GM18508 (cell line): ENCODE measurements around the gene CCDC88B.

Source experiments
- ATAC-seq: cut with Tn5 transposase; IDR thresholded peaks from one replicate; pipeline ENCODE4 v1.9.1; 2021; ENCODE audit warnings: moderate number of reproducible peaks; ENCODE audit not compliant: insufficient read depth, unreplicated experiment

CCDC88B gene

GRCh38 chr11:64357446-64357845, 17.4 kb downstream of the CCDC88B start:
- ATAC-seq = no peak

DNA sequence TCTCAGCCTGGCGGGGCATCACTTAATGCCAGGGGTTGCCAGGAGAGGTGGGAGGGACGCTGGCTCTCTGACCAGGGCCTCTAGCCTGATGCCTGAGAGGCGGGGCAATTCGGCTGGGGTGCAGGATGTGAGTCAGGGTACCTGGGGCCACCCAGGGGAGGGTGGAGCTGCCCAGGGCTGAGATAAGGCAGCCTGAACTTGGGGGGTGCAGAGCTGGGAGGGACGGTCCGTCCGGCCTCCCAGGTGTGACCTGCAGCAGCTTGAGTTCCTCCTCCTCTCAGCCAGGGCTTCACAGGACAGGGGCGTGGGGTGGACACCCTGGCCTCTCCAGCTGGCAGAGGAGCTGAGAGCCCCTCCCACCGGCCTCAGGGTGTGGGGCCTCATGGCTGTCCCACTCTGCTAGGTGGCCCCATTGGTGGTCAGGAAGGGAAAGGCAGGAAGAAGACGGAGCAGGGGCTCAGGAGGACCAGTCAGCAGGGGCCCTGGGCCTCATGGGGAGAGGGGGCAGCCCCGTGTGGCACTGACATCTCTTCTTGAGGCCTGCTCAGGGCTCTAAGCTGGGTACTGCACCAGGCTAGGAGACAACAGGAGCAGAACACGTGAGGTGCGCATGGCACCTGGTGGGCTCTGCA, 18.0 kb downstream of the CCDC88B start:
- no peak for ATAC-seq

- no peak for ATAC-seq
Observed at GRCh38 chr11:64358536-64358906, 18.5 kb downstream of the CCDC88B start.

- ATAC-seq = no peak
Observed at GRCh38 chr11:64358907-64359711, 19.1 kb downstream of the CCDC88B start, which contains the start of gene RPS6KA4. TSS of gene RPS6KA4 (plus strand) at chr11:64359162. CDS start at chr11:64359236, 74 bp downstream.

GRCh38 chr11:64359712-64360445, 19.9 kb downstream of the CCDC88B start:
- no peak for ATAC-seq

- no peak for ATAC-seq
Observed at GRCh38 chr11:64360448-64360921, 20.5 kb downstream of the CCDC88B start.

DNA sequence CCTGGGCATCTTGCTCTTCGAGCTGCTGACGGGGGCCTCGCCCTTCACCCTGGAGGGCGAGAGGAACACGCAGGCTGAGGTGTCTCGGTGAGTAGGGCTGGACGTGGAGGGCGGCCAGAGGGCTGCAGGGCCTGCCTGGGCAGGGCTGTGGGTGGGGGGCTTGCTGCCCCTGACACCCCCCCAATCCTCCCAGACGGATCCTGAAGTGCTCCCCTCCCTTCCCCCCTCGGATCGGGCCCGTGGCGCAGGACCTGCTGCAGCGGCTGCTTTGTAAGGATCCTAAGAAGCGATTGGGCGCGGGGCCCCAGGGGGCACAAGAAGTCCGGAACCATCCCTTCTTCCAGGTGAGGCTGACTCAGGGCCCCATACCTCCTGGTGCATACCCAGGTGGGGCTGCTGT, 21.7 kb downstream of the CCDC88B start:
- ATAC-seq = no peak

DNA sequence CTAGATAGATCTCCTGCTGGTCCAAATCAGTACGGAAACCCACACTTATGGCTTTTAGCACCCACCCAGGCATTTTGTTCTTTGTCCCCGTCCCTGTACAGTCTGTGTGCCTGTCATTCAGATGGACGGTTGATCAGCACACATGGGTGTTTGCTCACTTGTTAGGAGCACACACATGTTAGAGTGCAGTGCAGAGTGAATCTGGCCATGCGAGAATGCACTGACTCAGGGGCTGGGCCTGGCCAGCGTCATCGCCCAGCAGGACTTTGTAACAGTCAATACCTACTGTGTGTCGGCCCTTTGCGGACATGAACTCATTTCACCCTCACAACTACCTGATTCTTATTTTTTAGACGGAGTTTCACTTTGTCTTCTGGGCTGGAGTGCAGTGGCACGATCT, 22.3 kb downstream of the CCDC88B start:
- no peak for ATAC-seq

DNA sequence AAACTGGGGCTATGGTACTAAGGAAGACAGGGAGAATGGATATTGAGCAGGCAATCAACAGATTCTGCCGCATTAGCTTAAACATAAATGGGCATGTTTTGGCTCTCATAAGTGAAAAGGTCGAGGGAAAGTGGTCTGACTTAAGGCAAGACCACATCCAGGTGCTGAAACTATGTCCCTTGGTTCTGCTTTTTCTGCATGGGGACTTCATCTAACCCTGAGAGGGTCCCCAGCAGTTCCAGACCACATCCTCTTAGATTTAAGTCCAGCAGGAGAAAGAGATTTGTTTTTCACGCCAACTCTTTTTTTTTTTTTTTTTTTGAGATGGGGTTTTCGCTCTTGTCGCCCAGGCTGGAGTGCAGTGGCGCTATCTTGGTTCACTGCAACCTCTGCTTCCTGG, 24.4 kb downstream of the CCDC88B start:
- ATAC-seq = no peak

- no peak for ATAC-seq
Observed at GRCh38 chr11:64364911-64365310, 24.9 kb downstream of the CCDC88B start.

DNA sequence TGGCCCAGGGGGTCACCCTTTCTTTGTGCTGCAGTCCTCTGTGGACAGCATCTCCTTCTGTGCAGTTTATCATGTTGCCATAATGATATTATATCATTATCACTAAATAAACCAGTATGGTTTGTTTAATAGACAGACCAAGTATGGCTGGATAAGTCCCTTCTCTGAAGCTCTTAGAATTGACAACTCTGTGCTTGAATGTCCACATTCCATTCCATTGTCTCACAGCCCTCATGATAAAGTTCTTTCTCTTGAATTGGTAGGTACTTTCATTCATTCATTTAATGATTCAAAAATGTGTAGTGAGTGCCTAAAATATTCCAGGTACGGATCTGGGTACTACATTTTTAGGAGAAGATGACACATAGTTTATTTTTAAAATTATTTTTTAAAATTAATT, 26.7 kb downstream of the CCDC88B start:
- no peak for ATAC-seq

DNA sequence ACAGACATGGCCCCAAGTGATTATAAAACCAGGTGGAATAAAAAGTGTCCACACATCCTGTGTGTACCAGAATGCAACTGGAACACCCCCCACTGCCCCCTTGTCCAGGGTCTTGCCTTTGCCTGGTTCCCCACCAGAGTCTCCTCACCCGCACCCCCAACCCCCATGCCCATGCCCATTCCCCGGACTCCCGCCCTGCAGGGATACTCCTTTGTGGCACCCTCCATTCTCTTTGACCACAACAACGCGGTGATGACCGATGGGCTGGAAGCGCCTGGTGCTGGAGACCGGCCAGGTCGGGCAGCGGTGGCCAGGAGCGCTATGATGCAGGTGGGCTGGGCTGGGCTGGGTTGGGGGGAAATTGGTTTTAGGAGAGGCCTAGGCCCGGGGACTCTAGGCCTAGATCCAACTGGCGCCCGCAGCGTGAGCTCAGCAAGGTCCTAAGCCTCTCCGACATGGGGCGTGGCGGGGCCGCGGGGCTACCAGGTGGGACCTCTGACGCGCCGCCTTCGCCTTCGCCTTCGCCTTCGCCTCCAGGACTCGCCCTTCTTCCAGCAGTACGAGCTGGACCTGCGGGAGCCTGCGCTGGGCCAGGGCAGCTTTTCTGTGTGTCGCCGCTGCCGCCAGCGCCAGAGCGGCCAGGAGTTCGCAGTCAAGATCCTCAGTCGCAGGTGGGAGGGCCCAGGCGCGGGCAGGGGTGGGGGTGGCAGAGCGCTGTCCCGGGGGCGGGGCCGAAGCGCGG, 28.1 kb downstream of the CCDC88B start:
- no peak for ATAC-seq

GRCh38 chr11:64368673-64369074, 28.7 kb downstream of the CCDC88B start:
- ATAC-seq = no peak

GRCh38 chr11:64369440-64370421, 29.7 kb downstream of the CCDC88B start:
- ATAC-seq = no peak

GRCh38 chr11:64371201-64371600, 31.2 kb downstream of the CCDC88B start:
- ATAC-seq = no peak

- no peak for ATAC-seq
Observed at GRCh38 chr11:64372021-64372420, 32.0 kb downstream of the CCDC88B start.

- no peak for ATAC-seq
Observed at GRCh38 chr11:64372802-64373597, 33.0 kb downstream of the CCDC88B start.

DNA sequence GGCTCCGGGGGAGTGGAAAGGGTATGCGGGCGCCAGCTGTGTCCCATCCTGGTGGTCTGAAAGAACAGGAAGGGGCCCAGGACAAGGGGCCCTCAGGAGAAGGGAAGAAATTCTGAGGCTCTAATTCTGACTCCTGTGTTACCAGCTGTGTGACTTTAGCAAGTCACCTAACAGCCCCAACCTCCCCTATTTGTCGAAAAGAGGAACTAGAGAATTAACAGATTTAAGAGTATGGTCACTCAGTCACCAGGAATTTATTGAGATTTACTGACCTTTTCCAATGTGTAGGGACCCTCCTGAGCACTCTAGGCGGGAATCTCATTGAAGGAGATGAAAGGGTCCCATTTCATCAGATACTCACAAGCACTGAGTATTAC, 33.6 kb downstream of the CCDC88B start:
- no peak for ATAC-seq
